DND-41 (cell line): ENCODE results near the gene MAP2.

Experiments used
- EZH2 ChIP-seq: IDR thresholded peaks from 3 replicates; pipeline ENCODE4 v1.6.1; 2012; ENCODE audit warnings: borderline replicate concordance, low read depth, mild to moderate bottlenecking, moderate library complexity, low read length, inconsistent platforms; ENCODE audit not compliant: severe bottlenecking
- TF ChIP-seq, protein P1 (sequence below): IDR thresholded peaks from 2 replicates; pipeline ENCODE4 v1.5.1; 2012; ENCODE audit warnings: borderline replicate concordance, low read length, moderate library complexity, mild to moderate bottlenecking; ENCODE audit not compliant: poor library complexity, severe bottlenecking; ENCODE audit errors: extremely low read depth

DNA sequence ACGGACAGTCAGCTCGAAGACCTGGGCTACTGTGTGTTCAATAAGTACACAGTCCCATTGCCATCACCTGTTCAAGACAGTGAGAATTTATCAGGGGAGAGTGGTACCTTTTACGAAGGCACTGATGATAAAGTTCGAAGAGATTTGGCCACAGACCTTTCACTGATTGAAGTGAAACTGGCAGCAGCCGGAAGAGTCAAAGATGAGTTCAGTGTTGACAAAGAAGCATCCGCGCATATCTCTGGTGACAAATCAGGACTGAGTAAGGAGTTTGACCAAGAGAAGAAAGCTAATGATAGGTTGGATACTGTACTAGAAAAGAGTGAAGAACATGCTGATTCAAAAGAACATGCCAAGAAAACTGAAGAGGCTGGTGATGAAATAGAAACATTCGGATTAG lies 270.9 kb downstream of the MAP2 start:
- TF ChIP-seq, protein P1, sequence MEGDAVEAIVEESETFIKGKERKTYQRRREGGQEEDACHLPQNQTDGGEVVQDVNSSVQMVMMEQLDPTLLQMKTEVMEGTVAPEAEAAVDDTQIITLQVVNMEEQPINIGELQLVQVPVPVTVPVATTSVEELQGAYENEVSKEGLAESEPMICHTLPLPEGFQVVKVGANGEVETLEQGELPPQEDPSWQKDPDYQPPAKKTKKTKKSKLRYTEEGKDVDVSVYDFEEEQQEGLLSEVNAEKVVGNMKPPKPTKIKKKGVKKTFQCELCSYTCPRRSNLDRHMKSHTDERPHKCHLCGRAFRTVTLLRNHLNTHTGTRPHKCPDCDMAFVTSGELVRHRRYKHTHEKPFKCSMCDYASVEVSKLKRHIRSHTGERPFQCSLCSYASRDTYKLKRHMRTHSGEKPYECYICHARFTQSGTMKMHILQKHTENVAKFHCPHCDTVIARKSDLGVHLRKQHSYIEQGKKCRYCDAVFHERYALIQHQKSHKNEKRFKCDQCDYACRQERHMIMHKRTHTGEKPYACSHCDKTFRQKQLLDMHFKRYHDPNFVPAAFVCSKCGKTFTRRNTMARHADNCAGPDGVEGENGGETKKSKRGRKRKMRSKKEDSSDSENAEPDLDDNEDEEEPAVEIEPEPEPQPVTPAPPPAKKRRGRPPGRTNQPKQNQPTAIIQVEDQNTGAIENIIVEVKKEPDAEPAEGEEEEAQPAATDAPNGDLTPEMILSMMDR = no peak
- TF ChIP-seq EZH2 = no peak
